GM18499 (cell line): ENCODE results near the gene BLOC1S4.

ENCODE experiments used
- ATAC-seq: cut with Tn5 transposase; IDR thresholded peaks from one replicate; pipeline ENCODE4 v1.9.1; 2021; ENCODE audit warnings: moderate number of reproducible peaks; ENCODE audit not compliant: insufficient read depth, unreplicated experiment

BLOC1S4 gene

DNA sequence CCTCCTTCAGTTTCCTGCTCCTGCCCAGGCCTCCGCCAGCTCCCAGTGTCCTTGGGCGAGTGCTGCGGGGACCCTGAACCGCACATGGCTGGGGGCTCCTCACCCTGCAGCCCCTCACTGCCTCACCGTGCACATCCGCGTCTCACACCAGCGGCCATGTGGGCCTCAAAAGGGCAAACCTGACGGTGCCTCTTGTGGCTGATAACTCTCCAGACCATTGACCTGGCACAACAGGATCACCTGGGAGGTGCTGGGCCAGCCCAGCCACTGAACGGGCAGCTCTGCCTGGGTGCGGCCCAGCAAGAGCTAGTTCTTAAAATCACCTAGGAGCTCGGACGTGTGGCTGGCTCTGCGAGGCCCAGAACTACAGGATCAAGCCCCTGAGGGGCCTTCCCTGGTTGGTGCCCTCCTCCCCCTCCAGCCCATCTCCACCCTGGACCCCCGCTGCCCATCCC is 26.4 kb upstream of the BLOC1S4 start:
- ATAC-seq: no peak

DNA sequence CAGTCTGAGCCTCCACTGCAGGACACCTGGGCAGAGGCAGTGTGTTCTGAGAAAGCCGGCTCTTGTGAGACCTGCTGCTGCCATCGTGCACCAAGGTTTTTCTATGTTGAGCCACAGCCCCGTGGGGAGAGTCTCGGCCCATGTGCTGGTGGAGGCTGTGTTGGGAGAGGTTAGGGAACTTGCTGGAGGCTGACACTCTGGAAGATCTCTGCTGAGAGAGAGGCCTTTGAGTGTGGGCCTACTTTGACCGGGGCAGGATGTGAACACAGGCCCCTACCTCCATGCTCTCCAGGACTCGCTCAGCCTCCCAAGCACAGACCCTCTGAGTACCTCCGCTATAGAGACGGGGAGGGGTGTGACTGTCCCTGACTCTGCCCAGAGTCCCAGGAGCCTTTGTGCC is 23.6 kb upstream of the BLOC1S4 start:
- ATAC-seq: no peak

DNA sequence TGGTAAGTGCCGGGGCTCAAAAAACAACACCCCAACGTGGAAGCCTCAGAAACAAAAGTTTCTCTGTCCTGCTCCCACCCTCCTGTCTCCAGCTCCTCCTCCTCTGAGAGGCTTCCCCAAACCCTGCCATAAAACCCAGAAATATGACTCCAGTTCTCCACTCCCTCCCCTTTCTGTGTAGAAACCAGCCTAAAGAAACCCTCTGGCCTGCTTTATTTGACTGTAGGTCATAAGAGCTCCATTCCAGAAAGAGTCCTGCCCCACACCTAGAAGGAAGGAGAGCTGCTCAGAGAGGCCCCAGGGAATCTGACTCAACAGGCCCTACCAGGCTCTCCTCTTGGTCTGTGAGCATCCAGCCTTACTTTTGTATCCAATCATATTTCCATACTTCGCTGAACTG is 23.2 kb upstream of the BLOC1S4 start:
- ATAC-seq: no peak

DNA sequence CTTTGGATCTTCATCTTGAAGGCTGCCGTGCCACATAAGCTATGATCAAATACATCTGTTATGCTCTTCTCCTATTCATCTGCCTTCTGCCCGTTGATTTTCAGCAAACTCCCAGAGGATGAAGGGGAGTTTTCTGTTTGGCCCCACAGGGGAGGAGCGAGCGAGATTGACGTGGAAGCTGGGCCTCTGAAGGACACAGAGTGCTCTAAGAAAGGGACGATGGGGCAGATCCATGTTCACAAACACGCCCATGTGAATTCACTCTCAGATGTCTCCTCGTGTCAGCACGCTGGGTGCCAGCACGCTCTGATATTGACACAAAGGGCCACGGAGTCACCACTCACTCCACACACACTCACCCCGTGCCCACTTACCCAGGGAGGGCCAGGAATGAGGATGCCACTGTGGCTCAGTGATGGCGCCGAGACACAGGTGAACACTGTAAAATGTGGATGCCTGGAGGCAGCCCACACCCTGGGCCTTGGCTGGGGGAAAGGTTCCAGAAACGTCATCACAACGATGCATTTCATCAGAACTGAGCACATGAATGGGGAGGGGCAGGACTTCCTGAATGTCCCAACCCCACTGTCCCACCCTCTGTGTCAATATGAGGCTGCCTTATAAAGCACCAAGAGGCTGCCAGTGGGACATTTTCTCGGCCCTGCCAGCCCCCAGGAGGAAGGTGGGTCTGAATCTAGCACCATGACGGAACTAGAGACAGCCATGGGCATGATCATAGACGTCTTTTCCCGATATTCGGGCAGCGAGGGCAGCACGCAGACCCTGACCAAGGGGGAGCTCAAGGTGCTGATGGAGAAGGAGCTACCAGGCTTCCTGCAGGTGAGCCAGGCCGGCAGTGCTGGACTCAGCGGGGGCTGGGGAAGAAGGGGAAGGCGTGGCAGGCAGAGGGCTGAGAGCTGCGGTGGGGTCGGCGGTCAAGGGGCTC is 22.5 kb upstream of the BLOC1S4 start, which contains the start of gene S100P:
S100P (plus strand) TSS at position 648 of the 946 bp plus-strand sequence; CDS start at position 703, 55 bp downstream.
- no peak for ATAC-seq

DNA sequence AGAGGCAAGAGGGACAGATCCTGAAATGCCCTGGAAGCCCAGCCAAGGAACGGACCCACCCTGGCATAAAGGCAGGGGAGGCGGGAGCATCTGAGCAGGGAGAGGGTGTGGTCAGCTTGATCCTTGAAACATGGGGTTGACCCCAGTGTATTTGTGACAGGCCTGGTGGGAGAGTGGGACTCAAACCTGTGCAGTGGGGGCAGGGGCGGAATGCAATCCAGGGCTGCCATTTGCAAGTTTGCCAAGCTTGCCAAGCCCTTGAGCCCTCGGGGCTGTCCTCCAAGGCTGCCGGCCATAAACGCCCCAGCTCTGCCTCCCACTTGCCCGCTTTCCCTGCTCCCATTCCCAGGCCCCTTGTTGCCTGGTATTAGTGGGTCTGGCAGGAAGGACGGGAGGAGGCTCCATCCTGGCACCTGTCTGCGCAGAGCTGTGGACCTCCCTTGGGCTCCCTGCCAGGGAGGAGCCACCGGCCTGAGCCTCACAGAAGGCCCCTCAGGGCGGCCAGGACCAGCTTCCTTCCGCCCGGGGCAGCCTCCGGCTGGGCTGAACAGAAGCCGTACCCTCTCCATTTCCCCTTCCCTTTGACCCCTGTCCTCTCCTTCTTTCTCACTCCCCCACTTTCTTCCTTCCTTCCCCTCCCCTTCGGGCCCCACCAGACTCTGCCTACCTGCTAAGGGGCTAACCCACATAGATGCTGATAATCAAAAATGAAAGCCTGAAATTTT is 21.6 kb upstream of the BLOC1S4 start:
- no peak for ATAC-seq

DNA sequence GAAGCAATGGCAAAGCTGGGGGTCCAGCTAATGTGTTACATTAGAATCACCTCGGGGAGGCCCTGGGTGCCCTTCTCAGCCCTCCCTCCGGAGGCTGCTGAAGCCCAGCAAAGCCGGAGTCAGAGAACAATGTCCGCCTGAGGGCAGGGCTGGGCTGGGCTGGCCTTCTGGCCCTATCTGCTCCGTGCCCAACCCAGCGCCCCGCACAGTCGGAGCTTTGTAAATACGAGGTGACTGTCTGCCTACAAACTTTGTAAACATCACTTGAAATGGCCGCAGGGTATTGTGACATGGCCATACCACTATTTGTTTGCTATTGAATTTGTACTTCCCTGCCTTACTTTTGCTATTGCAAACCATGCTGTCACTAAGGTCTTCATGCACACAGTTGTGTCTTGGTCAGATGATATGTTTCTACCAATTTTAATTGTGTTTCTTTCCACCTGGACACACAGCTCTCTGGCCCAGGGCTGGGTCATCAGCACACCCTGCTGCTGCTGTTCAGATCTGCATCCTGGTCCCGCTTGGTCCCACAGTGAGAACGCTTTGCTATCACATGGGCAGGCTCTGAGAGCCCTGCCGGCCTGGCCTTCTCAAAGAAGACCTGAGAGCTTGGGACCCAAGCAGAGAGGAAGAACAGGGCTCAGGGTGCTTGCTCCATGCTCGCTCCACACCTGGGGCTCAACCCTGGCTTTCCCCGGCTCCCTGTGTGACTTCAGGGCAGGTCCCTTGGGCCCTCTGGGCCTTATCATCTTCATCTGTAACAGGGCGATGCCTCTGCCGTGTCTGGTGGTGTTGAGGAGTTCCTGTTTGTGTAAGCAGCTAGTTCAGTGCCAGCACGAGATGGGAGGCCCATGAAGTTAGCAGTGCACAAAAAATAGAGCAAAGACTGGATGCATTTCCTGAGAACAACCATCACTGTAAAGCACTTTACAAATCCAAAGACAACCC is 20.0 kb upstream of the BLOC1S4 start:
- ATAC-seq: no peak

DNA sequence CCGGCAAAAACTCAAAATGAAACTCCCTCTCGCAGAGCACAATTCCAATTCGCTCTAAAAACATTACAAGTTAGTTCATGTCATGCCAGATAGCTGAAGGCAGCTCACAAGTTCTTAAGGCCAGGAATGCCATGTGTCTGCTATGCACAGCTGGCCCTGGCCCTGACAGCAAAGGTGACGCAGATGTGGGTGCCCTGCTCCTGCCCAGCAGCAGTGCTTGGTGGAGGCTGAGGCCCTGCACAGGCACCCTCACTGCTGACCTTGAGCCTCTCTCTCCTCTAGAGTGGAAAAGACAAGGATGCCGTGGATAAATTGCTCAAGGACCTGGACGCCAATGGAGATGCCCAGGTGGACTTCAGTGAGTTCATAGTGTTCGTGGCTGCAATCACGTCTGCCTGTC is 19.4 kb upstream of the BLOC1S4 start:
- no peak for ATAC-seq

DNA sequence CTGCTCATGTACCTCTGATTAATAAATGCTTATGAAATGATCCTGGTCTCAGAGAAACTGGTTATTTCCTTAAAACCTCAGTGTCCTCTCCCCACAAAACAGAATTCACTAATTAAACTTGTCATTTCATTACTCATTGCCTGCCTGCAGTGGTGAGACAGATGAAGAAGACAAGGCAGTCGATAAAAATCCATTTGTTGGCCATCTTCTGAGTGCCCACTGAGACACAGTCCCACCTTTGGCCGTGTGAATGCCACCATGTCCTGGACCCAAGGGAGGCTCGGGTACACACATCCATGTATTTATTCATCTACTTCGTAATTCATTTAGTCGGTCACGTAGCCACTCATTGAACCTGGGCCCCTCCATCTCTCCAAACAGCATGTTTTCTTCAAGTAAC is 18.8 kb upstream of the BLOC1S4 start:
- no peak for ATAC-seq

DNA sequence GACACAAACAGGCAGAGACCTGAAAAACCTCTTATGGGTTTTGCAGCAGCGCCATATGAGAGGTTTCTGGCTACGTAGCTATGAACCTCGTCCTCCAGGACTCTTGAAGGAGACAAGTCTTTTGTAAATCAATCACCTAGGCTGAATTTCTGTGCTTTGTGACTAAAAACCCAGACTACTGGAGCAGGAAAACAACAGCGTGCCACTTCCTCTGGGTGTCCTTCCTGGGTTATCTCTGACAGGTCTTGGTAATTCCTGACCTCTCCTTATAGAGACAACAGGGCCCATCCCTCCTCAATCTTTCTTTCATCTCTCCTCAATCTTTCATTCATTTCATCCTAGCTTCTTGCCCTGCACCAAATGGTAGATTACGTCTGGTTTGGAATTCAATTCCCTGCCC is 16.6 kb upstream of the BLOC1S4 start:
- ATAC-seq: no peak

DNA sequence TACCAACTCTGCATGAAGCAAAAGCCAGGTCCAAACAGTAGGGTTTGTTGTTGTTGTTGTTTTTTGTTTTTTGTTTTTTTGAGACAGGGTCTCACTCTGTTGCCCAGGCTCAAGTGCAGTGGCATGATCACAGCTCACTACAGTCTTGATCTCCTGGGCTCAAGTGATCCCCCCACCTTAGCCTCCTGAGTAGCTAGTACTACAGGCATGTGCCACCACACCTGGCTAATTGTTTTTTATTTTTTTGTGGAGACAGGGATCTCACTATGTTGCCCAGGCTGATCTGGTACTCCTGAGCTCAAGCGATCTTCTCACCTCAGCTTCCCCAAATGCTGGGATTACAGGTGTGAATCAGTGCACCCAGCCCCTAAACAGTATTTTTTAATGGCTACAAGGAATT is 16.1 kb upstream of the BLOC1S4 start:
- no peak for ATAC-seq

DNA sequence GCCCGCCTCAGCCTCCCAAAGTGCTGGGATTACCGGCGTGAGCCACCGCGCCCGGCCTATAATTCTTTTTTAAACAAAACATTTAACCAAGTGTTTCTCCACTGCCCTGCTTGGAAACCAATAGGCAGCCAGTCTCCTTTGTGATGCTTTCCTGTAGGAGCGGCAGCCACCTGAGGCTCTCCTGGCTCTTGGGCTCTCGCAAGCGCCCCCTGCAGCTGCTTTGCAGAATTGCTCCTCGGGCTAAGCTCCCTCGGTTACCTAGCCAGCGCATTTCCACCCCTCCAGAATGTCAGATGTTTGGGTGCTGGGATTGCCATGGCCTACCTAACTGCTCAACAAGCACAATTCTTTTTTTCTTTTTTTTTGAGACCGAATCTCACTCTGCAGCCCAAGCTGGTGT is 14.6 kb upstream of the BLOC1S4 start:
- no peak for ATAC-seq

DNA sequence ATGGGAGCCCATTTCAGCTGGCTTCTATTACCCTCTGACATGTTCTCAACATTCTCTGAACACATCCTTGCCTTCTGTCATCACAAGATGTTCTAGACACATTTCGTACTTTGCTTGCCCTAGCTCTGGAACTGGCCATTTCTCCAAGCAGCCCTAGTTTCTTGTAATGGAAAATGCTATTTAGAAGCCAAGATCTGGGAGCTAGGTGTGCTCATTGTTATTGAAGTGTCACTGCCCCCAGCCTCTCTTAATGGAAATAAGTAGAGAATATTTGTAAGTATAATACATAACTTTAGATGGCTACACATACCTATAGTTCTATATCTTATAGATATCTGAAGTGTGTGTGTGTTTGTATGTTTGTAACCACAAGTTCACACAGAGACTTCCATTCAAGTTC is 13.2 kb upstream of the BLOC1S4 start:
- no peak for ATAC-seq

DNA sequence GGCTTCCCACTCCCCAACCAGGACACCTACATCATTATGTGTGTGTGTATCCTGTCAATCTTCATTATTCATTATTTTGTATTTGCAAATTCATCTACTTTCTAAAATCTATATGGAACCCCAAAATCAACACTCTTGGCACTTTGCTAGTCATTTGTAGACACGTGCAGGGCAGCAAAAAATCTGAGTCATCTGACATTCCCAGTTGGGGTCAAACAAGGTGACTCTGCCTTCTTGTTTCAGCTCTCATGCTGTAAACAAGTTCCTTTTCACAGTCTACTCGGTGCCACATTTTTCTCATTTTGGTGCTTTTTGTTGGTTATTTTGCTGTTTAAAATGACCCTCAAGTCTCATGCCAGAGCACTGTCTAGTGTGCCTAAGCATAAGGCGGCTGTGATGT is 12.2 kb upstream of the BLOC1S4 start:
- ATAC-seq: no peak

DNA sequence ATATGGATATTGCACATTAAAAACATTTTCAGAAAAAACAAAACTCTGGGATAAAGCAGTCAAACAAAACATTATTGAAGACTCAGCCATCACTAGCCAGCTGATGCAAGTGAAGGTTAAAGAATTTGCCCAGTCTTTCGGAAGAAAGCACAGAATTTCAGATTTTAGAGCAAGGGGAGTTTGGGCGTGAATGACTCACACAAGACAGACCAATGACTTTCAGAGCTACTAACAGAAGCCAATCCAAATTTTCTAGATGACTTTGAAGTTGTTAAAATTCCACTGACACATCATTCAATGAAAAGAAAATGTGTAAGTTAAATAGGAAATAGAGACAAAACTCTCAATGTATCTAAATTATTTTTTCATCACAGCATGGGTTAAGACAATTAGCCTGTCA is 10.3 kb upstream of the BLOC1S4 start:
- ATAC-seq: no peak

DNA sequence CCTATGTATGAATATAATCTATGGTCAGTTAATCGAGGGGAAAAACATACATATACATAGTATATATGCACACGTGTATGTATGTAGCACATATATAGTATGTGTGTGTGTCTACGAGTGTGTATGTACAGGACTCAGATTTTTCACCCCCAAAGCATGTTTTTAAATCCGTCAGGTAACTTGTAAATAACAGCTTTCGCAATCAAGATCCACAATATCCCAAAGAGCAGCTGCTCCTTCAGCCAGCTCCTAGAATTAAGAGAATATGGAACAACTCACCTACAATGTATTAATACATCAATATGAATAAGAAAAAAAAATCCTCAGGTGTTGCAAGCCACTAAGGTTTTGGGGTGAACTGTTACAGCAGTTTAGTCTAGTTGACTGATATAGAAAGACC is 9.8 kb upstream of the BLOC1S4 start:
- ATAC-seq: no peak

DNA sequence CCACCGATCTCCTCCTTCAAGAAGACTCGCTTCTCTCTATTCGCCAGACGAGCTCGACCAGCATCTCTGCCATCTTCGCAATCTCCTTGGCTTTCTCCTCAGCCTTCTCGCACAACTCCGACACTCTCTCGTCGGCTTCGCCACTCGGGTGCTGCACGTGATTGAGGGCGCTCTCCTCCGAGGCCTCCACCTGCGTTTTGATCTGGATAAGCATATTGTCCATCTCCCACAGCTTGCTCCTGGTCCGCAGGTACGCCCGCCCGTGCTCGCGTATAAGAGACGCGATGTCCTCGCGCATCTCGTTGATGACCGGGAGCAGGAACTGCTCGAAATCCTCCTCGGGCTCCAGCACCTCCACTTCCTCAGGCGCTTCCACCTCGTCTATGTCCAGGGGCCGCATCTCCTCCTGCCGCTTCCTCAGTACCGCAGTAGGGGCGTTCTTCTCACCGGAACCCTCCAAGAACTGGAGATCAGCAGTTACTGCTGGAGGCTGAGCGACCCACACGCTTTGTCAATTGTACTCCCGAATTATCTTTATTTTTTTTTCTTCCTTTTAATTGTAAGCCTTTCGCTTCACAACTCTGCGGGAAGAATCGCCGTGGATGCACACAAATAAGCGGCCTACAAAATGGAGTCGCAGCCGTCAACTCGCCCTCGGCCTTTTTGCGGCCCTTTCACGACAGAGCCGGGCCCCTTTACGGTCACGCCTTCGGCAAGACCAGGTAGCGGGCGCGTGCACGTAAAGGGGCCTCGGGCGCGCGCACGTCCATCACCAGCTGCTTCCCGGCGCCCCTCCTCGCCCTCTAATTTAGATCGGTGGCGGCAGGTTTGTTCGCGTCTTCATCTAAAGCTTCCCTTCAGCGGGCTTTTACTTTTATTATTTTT is 6.5 kb upstream of the BLOC1S4 start, which contains the start of gene MRFAP1L1:
MRFAP1L1 (minus strand) TSS at position 636 of the 885 bp plus-strand sequence; CDS start at position 400, 236 bp downstream.
- ATAC-seq: peak; percentile 56

DNA sequence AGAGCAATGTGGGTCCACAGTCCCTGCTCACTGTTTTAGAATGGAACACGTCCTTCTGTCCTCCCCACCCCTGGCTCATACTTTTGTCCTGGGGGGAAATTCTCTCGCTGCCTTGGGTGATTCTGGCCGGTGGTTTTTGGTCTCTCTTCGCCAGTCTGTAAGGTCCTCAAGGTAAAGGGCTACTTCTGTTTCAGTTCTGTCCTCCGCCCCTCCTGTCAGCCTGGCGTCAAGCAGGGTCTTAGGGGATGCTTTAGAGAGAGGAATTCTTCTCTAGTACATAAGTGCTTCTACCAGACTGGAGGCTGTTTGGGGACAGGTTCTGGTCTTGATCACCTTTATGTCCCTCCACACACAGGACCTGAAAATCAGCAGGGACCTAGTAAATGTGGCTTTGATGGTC is 5.7 kb upstream of the BLOC1S4 start:
- no peak for ATAC-seq

DNA sequence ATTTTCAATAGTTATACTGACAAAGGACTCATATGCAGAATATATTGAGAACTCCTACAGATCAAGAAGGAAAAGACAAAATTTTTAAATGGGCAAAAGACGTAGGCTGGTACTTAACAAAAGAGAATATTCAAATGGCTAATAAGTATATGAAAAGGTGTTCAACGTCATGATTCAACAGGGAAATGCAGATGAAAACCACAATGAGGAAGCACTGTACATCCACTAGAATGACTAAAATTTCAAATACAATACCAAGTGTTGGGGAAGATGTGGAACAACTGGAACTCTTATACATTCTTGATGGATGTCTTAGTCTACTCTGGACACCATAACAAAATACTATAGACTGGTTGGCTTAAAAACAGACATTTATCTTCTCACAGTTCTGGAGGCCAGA is 5.0 kb upstream of the BLOC1S4 start:
- no peak for ATAC-seq

DNA sequence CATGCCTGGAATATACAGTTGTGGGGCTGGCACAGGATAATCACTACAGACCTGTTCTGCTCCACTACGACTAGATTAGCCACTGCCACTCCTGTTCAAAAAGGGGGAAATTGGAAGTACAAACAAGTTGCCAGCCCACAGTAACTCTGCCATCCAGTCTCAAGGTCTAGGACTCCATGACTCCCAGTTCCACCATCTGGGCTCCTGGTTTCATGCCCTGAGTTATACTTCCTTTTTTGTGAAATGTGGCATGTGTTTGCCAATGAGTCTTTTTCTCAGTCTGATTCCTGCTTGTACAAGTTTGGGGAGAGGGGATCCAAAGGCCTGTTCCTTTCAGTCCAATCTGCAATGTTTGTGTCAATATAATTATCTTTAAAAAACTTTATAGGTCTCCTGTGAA is 1.0 kb upstream of the BLOC1S4 start:
- ATAC-seq: no peak
